Endodermal cell (in vitro differentiated cells): ENCODE results near the gene MBD5. TPM values are rescaled to one million over a fixed set of nuclear protein-coding genes. Genes with fewer than 3 reads are reported as not detected.

Experiments
- DNase-seq: peaks from one replicate; pipeline ENCODE4 v3.0.0-alpha.2; 2017
- H3K27ac ChIP-seq: 2 replicates; pipeline ENCODE4 v1.5.1; 2013; ENCODE audit warnings: mild to moderate bottlenecking, low read depth, low read length, moderate library complexity
- H3K27me3 ChIP-seq: 2 replicates; pipeline ENCODE4 v1.6.1; 2013; ENCODE audit warnings: mild to moderate bottlenecking, low read length, moderate library complexity; ENCODE audit not compliant: insufficient read depth, control insufficient read depth, poor library complexity, severe bottlenecking
- H3K36me3 ChIP-seq: 2 replicates; pipeline ENCODE4 v1.7.0; 2013; ENCODE audit warnings: mild to moderate bottlenecking, low read length, moderate library complexity; ENCODE audit not compliant: control insufficient read depth, insufficient read depth
- H3K4me1 ChIP-seq: one replicate; pipeline ENCODE4 v1.7.0; 2013; ENCODE audit warnings: low read length; ENCODE audit not compliant: control insufficient read depth, insufficient read depth
- H3K4me3 ChIP-seq: 2 replicates; pipeline ENCODE4 v1.5.1; 2013; ENCODE audit warnings: mild to moderate bottlenecking, low read length, moderate library complexity
- H3K9ac ChIP-seq: 2 replicates; pipeline ENCODE4 v1.6.1; 2013; ENCODE audit warnings: mild to moderate bottlenecking, low read length, moderate library complexity; ENCODE audit not compliant: poor library complexity, severe bottlenecking; ENCODE audit errors: extremely low read depth
- H3K9me3 ChIP-seq: 2 replicates; pipeline ENCODE4 v1.6.1; 2013; ENCODE audit warnings: mild to moderate bottlenecking, low read length, moderate library complexity; ENCODE audit not compliant: control insufficient read depth
- H3K27ac Mint-ChIP-seq: 2 replicates; pipeline ENCODE4 v1.8.0; 2020; ENCODE audit warnings: mixed read lengths
- H3K27me3 Mint-ChIP-seq: 2 replicates; pipeline ENCODE4 v1.8.0; 2021; ENCODE audit warnings: mild to moderate bottlenecking, mixed read lengths; ENCODE audit not compliant: insufficient read depth
- H3K36me3 Mint-ChIP-seq: 2 replicates; pipeline ENCODE4 v1.8.0; 2020; ENCODE audit warnings: low read depth, mixed read lengths
- H3K4me1 Mint-ChIP-seq: 2 replicates; pipeline ENCODE4 v1.8.0; 2020; ENCODE audit warnings: mixed read lengths
- H3K4me3 Mint-ChIP-seq: 2 replicates; pipeline ENCODE4 v1.8.0; 2020; ENCODE audit warnings: mild to moderate bottlenecking, moderate library complexity, mixed read lengths
- H3K9me3 Mint-ChIP-seq: 2 replicates; pipeline ENCODE4 v1.8.0; 2020; ENCODE audit warnings: mild to moderate bottlenecking, mixed read lengths
- CTCF ChIP-seq: fragments of 200-600 bp; sonication (generic); conservative IDR thresholded peaks from 2 replicates; pipeline ENCODE4 v1.5.0; 2021; ENCODE audit warnings: antibody characterized with exemption, mild to moderate bottlenecking
- WGBS, 2 experiments: methylation state at CpG; one replicate each; pipeline versions ENCODE4 v1.1.5 to v1.1.7; 2013; ENCODE audit warnings: missing lambda C conversion rate in 2 of 2, mixed read lengths in 1 of 2; ENCODE audit not compliant: insufficient coverage in 1 of 2, insufficient read length in 1 of 2; 5-methylcytosine and 5-hydroxymethylcytosine counted together
- total RNA-seq, 2 donors: library from RNA; stranded (reverse); fragmentation: NEBNext Ultra II Directional in 1 of 2; extraction: Animal tissue kit (Norgen Biotek cat#: 25700) in 1 of 2; gene quantifications; 2 replicates in 1 of 2; 3 replicates in 1 of 2; pipeline ENCODE4 v1.2.1, GENCODE V29; 2021

Gene MBD5
- total RNA-seq, 2 donors from 2014 or later = 49.1 to 55.7 TPM

GRCh38 chr2:148524519-148524919, 503.6 kb downstream of the MBD5 start:
- Mint-ChIP-seq H3K4me1 (peaks cover 9% of the 10 kb centered on the region), H3K36me3 (no peaks in the 10 kb centered on the region), H3K9me3 (no peaks in the 10 kb centered on the region), H3K4me3 (no peak overlapping the region), H3K27me3 (peaks cover 26% of the 10 kb centered on the region), H3K27ac (no peak overlapping the region)
- no peak for DNase-seq
- Histone ChIP-seq H3K4me3 (no peak overlapping the region), H3K9ac (no peak overlapping the region), H3K36me3 (no peaks in the 10 kb centered on the region), H3K27ac (no peak overlapping the region), H3K4me1 (no peaks in the 10 kb centered on the region), H3K9me3 (no peaks in the 10 kb centered on the region), H3K27me3 (no peaks in the 10 kb centered on the region)
- TF ChIP-seq CTCF = no peak
- WGBS, 2 experiments = 93% methylated on average over 1 of the region's 1 CpG; no CpG with 5 or more reads in 1 of the 2 experiments

- Mint-ChIP-seq H3K4me1 (peaks cover 9% of the 10 kb centered on the region), H3K27ac (no peak overlapping the region), H3K4me3 (no peak overlapping the region), H3K9me3 (no peaks in the 10 kb centered on the region), H3K27me3 (peaks cover 29% of the 10 kb centered on the region), H3K36me3 (no peaks in the 10 kb centered on the region)
- DNase-seq = no peak
- no peaks in the 10 kb centered on the region for H3K27me3 ChIP-seq
- no peak overlapping the region for H3K9ac ChIP-seq
- H3K9me3 ChIP-seq = no peaks in the 10 kb centered on the region
- no peak overlapping the region for H3K27ac ChIP-seq
- no peak for TF ChIP-seq CTCF
- 94 to 100% methylated on average over 2 of the region's 2 CpGs for WGBS, 2 experiments
- no peak overlapping the region for H3K4me3 ChIP-seq
- H3K36me3 ChIP-seq = no peaks in the 10 kb centered on the region
- H3K4me1 ChIP-seq = no peaks in the 10 kb centered on the region
Observed at GRCh38 chr2:148525130-148525529, 504.2 kb downstream of the MBD5 start.

GRCh38 chr2:148526509-148527346, 505.8 kb downstream of the MBD5 start:
- Mint-ChIP-seq H3K4me1 (peaks cover 4% of the 10 kb centered on the region), H3K27ac (no peak overlapping the region), H3K27me3 (peaks cover 38% of the 10 kb centered on the region), H3K36me3 (no peaks in the 10 kb centered on the region), H3K4me3 (no peak overlapping the region), H3K9me3 (no peaks in the 10 kb centered on the region)
- no peak for DNase-seq
- no peaks in the 10 kb centered on the region for H3K4me1 ChIP-seq
- H3K9ac ChIP-seq = no peak overlapping the region
- TF ChIP-seq CTCF = no peak
- H3K27me3 ChIP-seq = peaks cover 4% of the 10 kb centered on the region
- 77 to 83% methylated on average over 6 to 9 of the region's 9 CpGs for whole genome bisulfite sequencing, 2 experiments
- H3K27ac ChIP-seq = no peak overlapping the region
- H3K4me3 ChIP-seq = no peak overlapping the region
- no peaks in the 10 kb centered on the region for H3K36me3 ChIP-seq
- no peaks in the 10 kb centered on the region for H3K9me3 ChIP-seq
